Fibroblast of lung (primary cell): ENCODE data around the gene RRAS2. TPM values are rescaled to one million over a fixed set of nuclear protein-coding genes. Genes with fewer than 3 reads are reported as not detected.

ENCODE experiments used
- DNase-seq, 2 donors: peaks; one replicate each; pipeline versions ENCODE4 v3.0.0 to v3.0.0-alpha.2; 2010; ENCODE audit warnings: low read depth in 2 of 2
- H2AFZ ChIP-seq: 2 replicates; pipeline ENCODE4 v1.5.1; 2012; ENCODE audit warnings: low read length, control low read depth, inconsistent platforms
- H3K27ac ChIP-seq: 2 replicates; pipeline ENCODE4 v1.5.1; 2011; ENCODE audit warnings: low read length, control low read depth; ENCODE audit not compliant: insufficient read depth
- H3K27me3 ChIP-seq: 2 replicates; pipeline ENCODE4 v1.5.1; 2011; ENCODE audit warnings: mild to moderate bottlenecking, low read length; ENCODE audit not compliant: control insufficient read depth, insufficient read depth
- H3K36me3 ChIP-seq: 2 replicates; pipeline ENCODE4 v1.5.1; 2011; ENCODE audit warnings: low read length; ENCODE audit not compliant: control insufficient read depth, insufficient read depth
- H3K4me1 ChIP-seq: 2 replicates; pipeline ENCODE4 v1.5.1; 2011; ENCODE audit warnings: low read length; ENCODE audit not compliant: control insufficient read depth, insufficient read depth; ENCODE audit errors: extremely low read depth
- H3K4me2 ChIP-seq: 2 replicates; pipeline ENCODE4 v1.5.1; 2011; ENCODE audit warnings: low read length, control low read depth; ENCODE audit not compliant: insufficient read depth; ENCODE audit errors: extremely low read depth
- H3K4me3 ChIP-seq, 4 experiments: fragments of 200-600 bp in 1 of 4; sonication (generic) in 1 of 4; replicated peaks in 1 of 4; 2 replicates each; pipeline ENCODE4 v1.5.1; 2011 to 2016; ENCODE audit warnings: low read length in 4 of 4, low read depth in 3 of 4, mild to moderate bottlenecking in 3 of 4, control low read depth in 2 of 4, inconsistent platforms in 1 of 4, mixed read lengths in 1 of 4; ENCODE audit not compliant: insufficient read depth in 1 of 4; ENCODE audit errors: control extremely low read depth in 1 of 4
- H3K79me2 ChIP-seq: 2 replicates; pipeline ENCODE4 v1.5.1; 2012; ENCODE audit warnings: mild to moderate bottlenecking, low read length, inconsistent platforms; ENCODE audit not compliant: control insufficient read depth, insufficient read depth
- H3K9ac ChIP-seq: 2 replicates; pipeline ENCODE4 v1.5.1; 2011; ENCODE audit warnings: mild to moderate bottlenecking, low read length, control low read depth; ENCODE audit not compliant: insufficient read depth
- H3K9me3 ChIP-seq: 2 replicates; pipeline ENCODE4 v1.5.1; 2012; ENCODE audit warnings: low read depth, low read length; ENCODE audit not compliant: control insufficient read depth, insufficient read depth
- H4K20me1 ChIP-seq: 2 replicates; pipeline ENCODE4 v1.5.1; 2011; ENCODE audit warnings: low read length; ENCODE audit not compliant: control insufficient read depth, insufficient read depth; ENCODE audit errors: extremely low read depth
- EZH2 ChIP-seq: IDR thresholded peaks from 2 replicates; pipeline ENCODE4 v1.5.1; 2012; ENCODE audit warnings: low read length, control low read depth, mild to moderate bottlenecking; ENCODE audit errors: missing control alignments
- polyA plus RNA-seq, 2 donors: library from polyadenylated mRNA; depleted of rRNA in 1 of 2; stranded (reverse) in 1 of 2; unstranded in 1 of 2; fragments of >200 nt; gene quantifications; 2 replicates each; pipeline ENCODE4 v1.2.1, GENCODE V29; 2011 to 2012; ENCODE audit warnings: missing spikeins in 1 of 2
- total RNA-seq: library from RNA; depleted of rRNA; stranded (reverse); fragments of >200 nt; gene quantifications from 2 replicates; pipeline ENCODE4 v1.2.1, GENCODE V29; 2014
- TF ChIP-seq, protein P1 (sequence below), 2 donors: IDR thresholded peaks in 1 of 2; conservative IDR thresholded peaks in 1 of 2; 1 replicate in 1 of 2; 2 replicates in 1 of 2; pipeline ENCODE4 v1.5.1; 2011 to 2012; ENCODE audit warnings: low read length in 2 of 2, control low read depth in 1 of 2, inconsistent platforms in 1 of 2, low read depth in 1 of 2, mild to moderate bottlenecking in 1 of 2

The RRAS2 gene
- total and polyA plus RNA-seq, 2 donors (not counting 1 experiment from before 2014, with no cell fraction given) = 160 to 178 TPM

DNA sequence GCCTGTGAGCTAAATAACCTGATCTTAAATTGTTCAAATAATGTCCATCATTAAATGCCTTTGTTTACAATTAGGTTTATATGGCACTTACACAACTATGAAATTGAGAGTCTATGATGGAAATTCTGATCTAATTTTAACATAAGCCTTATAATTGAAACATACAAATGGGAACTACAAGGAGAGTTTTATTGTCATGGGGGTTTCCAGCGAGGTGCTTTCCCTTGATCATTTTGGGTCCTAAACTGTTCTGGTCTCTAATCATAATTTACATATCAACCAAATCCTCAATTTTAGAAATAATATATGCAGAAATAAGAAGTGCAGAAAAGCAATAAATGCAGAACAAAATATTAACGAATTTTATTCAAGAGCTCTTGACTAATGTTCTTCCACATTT lies 44.9 kb downstream of the RRAS2 start:
- H4K20me1 ChIP-seq = peaks cover 13% of the 10 kb centered on the region
- no peak overlapping the region for H3K4me2 ChIP-seq
- H3K9ac ChIP-seq = no peak overlapping the region
- H3K27me3 ChIP-seq = no peaks in the 10 kb centered on the region
- H3K27ac ChIP-seq = no peak overlapping the region
- peaks cover 87% of the 10 kb centered on the region for H3K79me2 ChIP-seq
- TF ChIP-seq, protein P1, sequence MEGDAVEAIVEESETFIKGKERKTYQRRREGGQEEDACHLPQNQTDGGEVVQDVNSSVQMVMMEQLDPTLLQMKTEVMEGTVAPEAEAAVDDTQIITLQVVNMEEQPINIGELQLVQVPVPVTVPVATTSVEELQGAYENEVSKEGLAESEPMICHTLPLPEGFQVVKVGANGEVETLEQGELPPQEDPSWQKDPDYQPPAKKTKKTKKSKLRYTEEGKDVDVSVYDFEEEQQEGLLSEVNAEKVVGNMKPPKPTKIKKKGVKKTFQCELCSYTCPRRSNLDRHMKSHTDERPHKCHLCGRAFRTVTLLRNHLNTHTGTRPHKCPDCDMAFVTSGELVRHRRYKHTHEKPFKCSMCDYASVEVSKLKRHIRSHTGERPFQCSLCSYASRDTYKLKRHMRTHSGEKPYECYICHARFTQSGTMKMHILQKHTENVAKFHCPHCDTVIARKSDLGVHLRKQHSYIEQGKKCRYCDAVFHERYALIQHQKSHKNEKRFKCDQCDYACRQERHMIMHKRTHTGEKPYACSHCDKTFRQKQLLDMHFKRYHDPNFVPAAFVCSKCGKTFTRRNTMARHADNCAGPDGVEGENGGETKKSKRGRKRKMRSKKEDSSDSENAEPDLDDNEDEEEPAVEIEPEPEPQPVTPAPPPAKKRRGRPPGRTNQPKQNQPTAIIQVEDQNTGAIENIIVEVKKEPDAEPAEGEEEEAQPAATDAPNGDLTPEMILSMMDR (conservative IDR thresholded peaks at IDR 0.05 in 1 of 2, IDR thresholded peaks at IDR 0.05 in 1 of 2; ENCODE audit: low read depth in 1 of 2, low read length in 2 of 2) = no peak
- no peak for TF ChIP-seq EZH2
- H3K36me3 ChIP-seq = no peaks in the 10 kb centered on the region
- H2AFZ ChIP-seq = no peak overlapping the region
- peaks cover 15% of the 10 kb centered on the region for H3K4me1 ChIP-seq
- H3K9me3 ChIP-seq = no peaks in the 10 kb centered on the region
- DNase-seq = no peak
- no peak overlapping the region for H3K4me3 ChIP-seq

GRCh38 chr11:14312736-14313438 lies 46.1 kb downstream of the RRAS2 start:
- TF ChIP-seq, protein P1 (conservative IDR thresholded peaks at IDR 0.05 in 1 of 2, IDR thresholded peaks at IDR 0.05 in 1 of 2; ENCODE audit: low read depth in 1 of 2, low read length in 2 of 2) = no peak
- no peak for TF ChIP-seq EZH2
- H2AFZ ChIP-seq = no peak overlapping the region
- H4K20me1 ChIP-seq = peaks cover 15% of the 10 kb centered on the region
- peak overlapping the region; percentile 40 for H3K4me2 ChIP-seq
- no peak overlapping the region for H3K9ac ChIP-seq
- H3K9me3 ChIP-seq = no peaks in the 10 kb centered on the region
- peak overlapping the region; percentile 15 for H3K27ac ChIP-seq
- peak; percentile 68 to 72 for DNase-seq
- no peak overlapping the region for H3K4me3 ChIP-seq
- peaks cover 87% of the 10 kb centered on the region for H3K79me2 ChIP-seq
- H3K36me3 ChIP-seq = no peaks in the 10 kb centered on the region
- no peaks in the 10 kb centered on the region for H3K27me3 ChIP-seq
- H3K4me1 ChIP-seq = peaks cover 10% of the 10 kb centered on the region

GRCh38 chr11:14310679-14311078 lies 48.3 kb downstream of the RRAS2 start:
- no peak overlapping the region for H3K4me2 ChIP-seq
- H4K20me1 ChIP-seq = peaks cover 17% of the 10 kb centered on the region
- no peaks in the 10 kb centered on the region for H3K27me3 ChIP-seq
- H3K79me2 ChIP-seq = peaks cover 89% of the 10 kb centered on the region
- no peak overlapping the region for H3K9ac ChIP-seq
- no peak overlapping the region for H3K27ac ChIP-seq
- TF ChIP-seq, protein P1 (conservative IDR thresholded peaks at IDR 0.05 in 1 of 2, IDR thresholded peaks at IDR 0.05 in 1 of 2; ENCODE audit: low read depth in 1 of 2, low read length in 2 of 2) = no peak
- no peak for TF ChIP-seq EZH2
- H3K9me3 ChIP-seq = no peaks in the 10 kb centered on the region
- H3K36me3 ChIP-seq = no peaks in the 10 kb centered on the region
- H3K4me1 ChIP-seq = peaks cover 10% of the 10 kb centered on the region
- H3K4me3 ChIP-seq = no peak overlapping the region
- H2AFZ ChIP-seq = no peak overlapping the region
- no peak for DNase-seq
